Stimulated activated naive B cell treated with anti-CD40 and anti-IgM and Interleukin-4, amounts not matched to agents 10 μg/mL and 1 μg/mL and 100 μg/mL, for 72 hours (primary cell): ENCODE data around the gene ADGRV1.

Experiments used
- ATAC-seq, 2 donors: fragments of 150-1000 bp; cut with Tn5 transposase; replicated peaks; 2 replicates each; pipeline ENCODE4 v1.10.0; 2021; ENCODE audit warnings: moderate library complexity in 1 of 2
- DNase-seq: peaks from one replicate; pipeline ENCODE4 v3.0.0; 2021
- H3K27ac Mint-ChIP-seq: one replicate; pipeline ENCODE4 v1.8.0; 2022; ENCODE audit warnings: mild to moderate bottlenecking, mixed read lengths
- H3K27me3 Mint-ChIP-seq, 2 donors: one replicate each; pipeline ENCODE4 v1.8.0; 2022; ENCODE audit warnings: mixed read lengths in 2 of 2
- H3K36me3 Mint-ChIP-seq, 2 donors: one replicate each; pipeline ENCODE4 v1.8.0; 2022; ENCODE audit warnings: mixed read lengths in 2 of 2, mild to moderate bottlenecking in 1 of 2
- H3K4me1 Mint-ChIP-seq, 2 donors: one replicate each; pipeline ENCODE4 v1.8.0; 2022; ENCODE audit warnings: mixed read lengths in 2 of 2, mild to moderate bottlenecking in 1 of 2
- H3K4me3 Mint-ChIP-seq, 2 donors: one replicate each; pipeline ENCODE4 v1.8.0; 2022; ENCODE audit warnings: mild to moderate bottlenecking in 2 of 2, mixed read lengths in 2 of 2, moderate library complexity in 1 of 2
- H3K9me3 Mint-ChIP-seq, 2 donors: one replicate each; pipeline ENCODE4 v1.8.0; 2022; ENCODE audit warnings: mixed read lengths in 2 of 2, mild to moderate bottlenecking in 1 of 2

ADGRV1 gene

GRCh38 chr5:91211997-91212713 is 653.6 kb downstream of the ADGRV1 start:
- Mint-ChIP-seq H3K4me1 (no peaks in the 10 kb centered on the region), H3K36me3 (no peaks in the 10 kb centered on the region), H3K27ac (no peak overlapping the region), H3K9me3 (no peaks in the 10 kb centered on the region), H3K4me3 (no peak overlapping the region), H3K27me3 (peaks cover 0 to 6% of the 10 kb centered on the region in 2 donors)
- DNase-seq (no peak), ATAC-seq (no peak)

- DNase-seq (no peak), ATAC-seq (no peak)
- Mint-ChIP-seq H3K36me3 (no peaks in the 10 kb centered on the region), H3K27me3 (peaks cover 0 to 6% of the 10 kb centered on the region in 2 donors), H3K9me3 (no peaks in the 10 kb centered on the region), H3K4me1 (no peaks in the 10 kb centered on the region), H3K4me3 (no peak overlapping the region), H3K27ac (no peak overlapping the region)
These were observed 654.1 kb downstream of the ADGRV1 start for GRCh38 chr5:91212714-91213092.
